ES-I3 (cell line): ENCODE measurements around the gene LHX4.
A peak's percentile ranks its signal among the peaks of the same experiment; 100 is the strongest.

ENCODE experiments used
- H3K36me3 ChIP-seq: 2 replicates; pipeline ENCODE4 v1.6.1; 2013; ENCODE audit warnings: mild to moderate bottlenecking, low read length, control low read depth, moderate library complexity; ENCODE audit not compliant: insufficient read depth
- H3K4me1 ChIP-seq: 2 replicates; pipeline ENCODE4 v1.6.1; 2013; ENCODE audit warnings: mild to moderate bottlenecking, control low read depth, low read length; ENCODE audit not compliant: insufficient read depth
- H3K9ac ChIP-seq: 2 replicates; pipeline ENCODE4 v1.6.1; 2013; ENCODE audit warnings: low read depth, mild to moderate bottlenecking, low read length, moderate library complexity
- H3K9me3 ChIP-seq: 2 replicates; pipeline ENCODE4 v1.6.1; 2013; ENCODE audit warnings: mild to moderate bottlenecking, low read length, moderate library complexity; ENCODE audit not compliant: control insufficient read depth, insufficient read depth

The LHX4 gene

DNA sequence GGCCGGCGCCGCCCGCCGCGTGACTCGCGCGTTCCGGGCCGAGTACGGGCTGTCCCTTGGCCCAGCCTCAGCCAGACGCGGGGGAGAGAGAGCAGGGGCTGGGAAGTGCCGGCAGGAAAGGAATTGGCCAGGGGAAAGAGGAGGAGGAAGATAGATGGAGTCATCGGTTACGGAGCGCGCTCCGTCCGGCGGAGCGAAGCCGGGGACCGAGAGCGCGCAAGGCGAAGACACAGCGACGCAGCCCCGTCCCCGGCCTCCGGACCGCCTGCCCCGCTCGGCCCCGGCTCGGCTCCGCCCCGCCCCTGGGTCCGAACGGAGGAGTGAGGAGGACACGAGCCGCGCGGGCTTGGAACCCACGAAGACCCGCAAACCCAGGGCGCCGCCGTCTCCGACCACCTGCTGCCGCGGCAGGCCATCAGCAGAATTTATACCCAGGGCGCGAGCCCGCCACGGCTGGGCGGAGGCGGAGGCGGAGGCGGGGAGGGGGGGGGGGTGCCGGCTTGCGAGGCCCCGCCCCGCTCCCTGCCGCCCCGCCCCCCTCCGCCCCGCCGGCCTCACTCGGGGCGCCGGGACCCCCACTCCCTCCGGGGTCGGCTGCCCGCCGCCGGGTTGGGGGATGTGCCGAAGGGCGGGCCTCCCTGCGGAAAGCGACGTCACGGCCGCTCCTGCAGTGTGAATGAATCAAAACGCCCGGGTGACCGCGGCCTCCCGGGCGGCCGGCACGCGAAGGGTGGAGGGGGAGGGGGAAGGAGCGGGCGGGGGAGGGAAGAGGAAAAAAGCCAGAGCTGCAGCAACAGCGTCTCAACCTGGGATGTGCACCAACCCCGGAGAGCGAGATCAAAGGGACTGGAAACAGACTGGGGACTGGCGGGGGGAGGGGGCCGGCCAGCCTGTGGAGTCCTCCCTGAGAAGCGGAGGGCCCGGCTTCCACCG, at the start of gene LHX4:
TSS of gene LHX4 (plus strand) at position 782 of the 933 bp plus-strand sequence. CDS start 266 bp downstream, outside the sequence.
- H3K4me1 ChIP-seq = peaks cover 13% of the 10 kb centered on the region
- H3K36me3 ChIP-seq = no peaks in the 10 kb centered on the region
- no peaks in the 10 kb centered on the region for H3K9me3 ChIP-seq
- H3K9ac ChIP-seq = peak within 1 kb of the TSS; percentile 70

DNA sequence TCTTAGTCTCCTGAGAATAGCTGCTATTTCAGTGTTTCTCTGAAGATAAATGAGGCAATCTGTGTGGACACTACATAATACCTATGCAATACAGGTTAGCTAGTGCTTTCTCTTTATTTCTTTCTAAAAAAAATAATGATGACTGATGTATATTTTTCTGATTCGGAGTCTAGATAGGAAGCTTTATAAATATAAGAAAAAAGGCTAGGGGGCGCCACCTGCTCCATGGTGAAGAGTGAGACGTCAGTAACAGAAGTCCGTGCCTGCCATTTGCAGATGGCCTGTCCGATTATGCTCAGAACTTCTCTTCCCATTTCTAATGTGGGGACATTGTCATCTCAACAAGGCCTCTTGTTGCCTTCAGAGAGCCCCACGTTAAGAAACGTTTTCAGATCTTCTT, 49.0 kb upstream of the LHX4 start:
- Histone ChIP-seq H3K9me3 (no peaks in the 10 kb centered on the region), H3K9ac (no peak overlapping the region), H3K4me1 (no peaks in the 10 kb centered on the region), H3K36me3 (peaks cover 4% of the 10 kb centered on the region; the same call in 1 of the 2 replicates)

DNA sequence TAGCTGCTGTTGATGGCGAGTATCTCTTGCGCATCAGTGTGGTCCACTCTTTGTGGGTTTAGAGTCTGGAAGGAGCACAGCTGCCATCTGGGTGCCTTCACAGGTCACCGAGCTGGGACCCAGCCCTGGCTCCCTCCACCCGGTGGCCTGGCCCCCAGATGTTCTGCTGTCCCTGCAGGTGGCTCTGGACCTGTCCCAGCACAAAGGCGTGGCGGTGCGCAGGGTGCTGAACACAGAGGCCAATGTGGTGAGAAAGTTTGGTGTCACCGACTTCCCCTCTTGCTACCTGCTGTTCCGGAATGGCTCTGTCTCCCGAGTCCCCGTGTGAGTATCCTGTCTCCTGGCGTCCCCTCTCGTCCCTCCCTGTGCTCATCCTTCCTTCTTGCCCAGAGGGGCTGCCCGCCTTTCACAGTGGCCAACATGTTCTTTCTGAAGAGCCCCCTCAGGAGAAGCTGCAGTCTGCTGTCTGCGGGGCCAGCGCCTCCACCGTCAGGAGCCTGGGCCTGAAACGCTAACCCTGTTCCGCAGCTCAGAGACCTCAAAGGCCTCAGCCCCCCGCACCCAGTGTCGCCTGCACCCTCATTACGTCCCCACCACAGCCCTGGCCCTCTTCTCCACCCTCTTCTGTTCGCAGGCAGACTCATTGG, 47.9 kb upstream of the LHX4 start:
- Histone ChIP-seq H3K4me1 (no peaks in the 10 kb centered on the region), H3K36me3 (peaks cover 4% of the 10 kb centered on the region; the same call in 1 of the 2 replicates), H3K9ac (no peak overlapping the region), H3K9me3 (no peaks in the 10 kb centered on the region)

DNA sequence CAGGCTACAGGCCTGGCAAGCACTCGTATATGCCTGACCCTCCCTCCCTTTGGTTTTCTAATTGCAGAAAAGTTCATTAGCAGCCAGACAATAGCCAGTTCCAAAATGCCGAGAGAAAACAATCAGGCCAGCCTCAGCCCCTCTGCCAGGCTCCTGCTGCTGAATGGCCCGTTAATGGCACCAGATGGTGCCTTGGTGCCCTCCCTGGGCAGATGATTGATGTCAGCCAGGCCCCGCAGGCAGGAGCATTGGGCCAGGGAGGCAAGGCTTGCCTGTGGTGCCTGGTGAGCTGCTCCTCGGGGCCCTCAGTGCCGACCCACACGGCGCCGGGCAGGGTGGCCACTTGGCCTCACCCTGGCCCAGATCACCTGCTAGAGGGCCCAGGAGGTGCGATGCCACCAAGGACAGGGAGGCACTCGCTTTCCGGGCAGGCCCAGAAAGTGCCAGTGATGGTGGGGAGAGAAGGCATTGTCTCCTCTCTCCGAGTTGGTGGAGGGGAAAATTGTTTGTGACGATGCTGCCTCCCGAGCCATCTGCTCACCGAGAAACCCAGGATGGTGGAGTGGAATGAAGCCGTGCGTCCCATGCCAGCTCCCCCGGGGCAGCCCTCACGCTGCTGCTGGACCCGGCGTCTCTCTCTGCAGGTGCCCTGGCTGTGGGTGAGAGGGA, 47.3 kb upstream of the LHX4 start:
- peaks cover 4% of the 10 kb centered on the region; the same call in 1 of the 2 replicates for H3K36me3 ChIP-seq
- H3K4me1 ChIP-seq = no peaks in the 10 kb centered on the region
- H3K9ac ChIP-seq = no peak overlapping the region
- no peaks in the 10 kb centered on the region for H3K9me3 ChIP-seq

DNA sequence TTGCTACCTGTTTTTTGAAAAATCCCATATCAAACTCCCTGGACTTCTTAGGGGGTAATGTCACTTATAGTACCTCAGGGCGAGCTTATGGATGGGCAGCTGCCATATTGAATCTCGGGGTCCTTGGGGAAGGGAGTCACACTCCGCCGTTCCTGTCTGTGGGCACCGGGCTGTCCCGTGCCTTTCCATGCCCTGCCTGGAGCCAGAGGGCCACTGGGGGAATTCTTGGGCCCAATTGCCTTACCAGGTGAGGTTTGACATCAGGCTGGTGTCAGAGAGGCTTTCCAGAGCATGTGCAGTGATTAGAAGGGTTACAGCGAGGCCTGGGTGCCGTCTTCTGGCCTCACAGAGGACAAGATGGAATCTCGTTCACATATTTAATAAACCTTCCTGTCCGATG, 46.6 kb upstream of the LHX4 start:
- peaks cover 4% of the 10 kb centered on the region; the same call in 1 of the 2 replicates for H3K36me3 ChIP-seq
- no peaks in the 10 kb centered on the region for H3K9me3 ChIP-seq
- H3K9ac ChIP-seq = no peak overlapping the region
- H3K4me1 ChIP-seq = no peaks in the 10 kb centered on the region

DNA sequence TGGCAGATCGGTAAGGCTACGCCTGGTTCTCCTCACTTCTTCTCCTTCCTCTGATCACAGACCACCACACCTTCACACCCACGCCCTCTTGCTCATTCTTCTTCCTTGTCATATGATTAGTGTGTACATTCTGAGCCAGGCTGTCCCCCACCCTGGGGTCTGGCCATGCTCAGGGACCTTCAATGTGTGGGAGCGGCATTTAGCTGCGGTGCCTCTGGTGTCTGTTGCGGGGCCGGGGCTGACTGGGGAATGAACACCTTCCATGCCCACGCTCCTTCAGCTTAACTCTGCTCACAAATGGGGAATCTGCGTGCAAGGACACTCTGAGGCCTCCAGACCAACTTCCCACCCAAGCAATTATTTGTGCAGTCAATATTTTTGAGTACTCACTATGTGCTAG, 46.0 kb upstream of the LHX4 start:
- Histone ChIP-seq H3K4me1 (no peaks in the 10 kb centered on the region), H3K36me3 (peaks cover 4% of the 10 kb centered on the region; the same call in 1 of the 2 replicates), H3K9me3 (no peaks in the 10 kb centered on the region), H3K9ac (no peak overlapping the region)

DNA sequence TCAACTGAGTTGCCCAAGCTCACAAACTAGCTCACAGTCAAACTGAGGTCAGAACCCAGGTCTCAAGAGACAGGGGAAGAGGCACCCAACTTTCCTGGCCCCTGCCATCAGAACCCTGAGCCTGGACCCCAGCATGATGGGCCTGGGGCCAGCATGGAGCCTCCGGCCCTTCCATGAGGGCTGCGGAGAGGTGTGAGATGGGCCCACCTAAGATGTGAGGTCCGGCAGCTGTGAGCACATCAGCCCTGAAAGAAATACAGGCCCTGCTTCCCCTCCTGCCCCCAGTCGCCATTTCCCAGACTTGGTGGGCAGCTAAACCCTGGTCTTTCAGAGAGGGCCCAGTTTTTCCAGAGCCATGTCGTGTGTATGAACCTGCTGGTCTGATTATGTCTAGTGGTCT, 44.8 kb upstream of the LHX4 start:
- H3K9me3 ChIP-seq = no peaks in the 10 kb centered on the region
- no peak overlapping the region for H3K9ac ChIP-seq
- H3K4me1 ChIP-seq = no peaks in the 10 kb centered on the region
- H3K36me3 ChIP-seq = peaks cover 4% of the 10 kb centered on the region; the same call in 1 of the 2 replicates

DNA sequence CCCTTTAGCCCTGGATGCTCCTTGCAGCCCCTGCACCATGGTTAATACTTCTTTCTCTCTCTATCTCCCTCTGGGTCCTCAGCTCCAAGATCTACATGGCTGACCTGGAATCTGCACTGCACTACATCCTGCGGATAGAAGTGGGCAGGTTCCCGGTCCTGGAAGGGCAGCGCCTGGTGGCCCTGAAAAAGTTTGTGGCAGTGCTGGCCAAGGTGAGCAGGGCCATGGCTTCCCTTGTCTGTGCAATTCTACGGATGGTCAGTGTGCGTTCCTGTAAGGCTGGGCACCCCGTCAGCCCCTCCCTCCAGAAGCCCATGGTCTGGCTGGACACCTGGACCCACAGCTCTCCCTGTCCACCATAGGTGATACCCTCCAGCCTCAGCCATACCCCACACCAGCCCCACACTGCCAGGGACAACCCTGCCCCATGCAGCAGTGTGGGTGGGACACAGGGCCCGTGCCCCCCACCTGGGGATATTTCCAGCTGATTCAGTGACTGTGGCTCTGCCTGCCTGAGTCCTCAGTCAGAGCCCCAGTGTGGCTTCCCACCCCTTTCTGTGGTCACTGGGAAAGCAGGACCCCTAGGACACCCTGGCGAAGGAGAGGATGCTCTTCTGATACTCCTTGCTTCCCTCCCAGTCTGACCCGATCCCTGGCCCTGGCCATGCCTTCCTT, 44.0 kb upstream of the LHX4 start:
- H3K9ac ChIP-seq = no peak overlapping the region
- H3K4me1 ChIP-seq = no peaks in the 10 kb centered on the region
- H3K9me3 ChIP-seq = no peaks in the 10 kb centered on the region
- H3K36me3 ChIP-seq = peaks cover 4% of the 10 kb centered on the region; the same call in 1 of the 2 replicates

DNA sequence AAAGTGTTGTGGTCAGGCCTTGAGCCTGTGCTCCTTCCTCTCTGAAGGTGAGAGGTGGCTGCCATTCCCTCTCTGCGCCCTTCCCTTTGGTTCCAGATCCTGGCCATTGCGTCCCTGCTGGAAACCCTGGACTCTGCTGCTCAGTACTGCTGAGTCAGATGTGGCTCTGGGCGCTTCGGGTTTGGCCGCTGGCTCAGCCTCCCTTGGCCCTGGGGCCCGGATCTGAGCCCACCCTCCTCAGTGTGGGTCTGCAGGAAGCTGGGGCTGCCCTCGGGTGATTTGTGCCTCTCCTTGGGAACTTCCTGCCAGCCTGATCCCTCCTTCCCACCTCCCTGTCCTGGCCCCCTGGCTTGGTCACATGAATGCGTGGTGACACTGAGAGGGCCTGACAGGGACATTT, 43.2 kb upstream of the LHX4 start:
- H3K36me3 ChIP-seq = peaks cover 2% of the 10 kb centered on the region; the same call in 1 of the 2 replicates
- no peaks in the 10 kb centered on the region for H3K4me1 ChIP-seq
- H3K9me3 ChIP-seq = no peaks in the 10 kb centered on the region
- no peak overlapping the region for H3K9ac ChIP-seq

DNA sequence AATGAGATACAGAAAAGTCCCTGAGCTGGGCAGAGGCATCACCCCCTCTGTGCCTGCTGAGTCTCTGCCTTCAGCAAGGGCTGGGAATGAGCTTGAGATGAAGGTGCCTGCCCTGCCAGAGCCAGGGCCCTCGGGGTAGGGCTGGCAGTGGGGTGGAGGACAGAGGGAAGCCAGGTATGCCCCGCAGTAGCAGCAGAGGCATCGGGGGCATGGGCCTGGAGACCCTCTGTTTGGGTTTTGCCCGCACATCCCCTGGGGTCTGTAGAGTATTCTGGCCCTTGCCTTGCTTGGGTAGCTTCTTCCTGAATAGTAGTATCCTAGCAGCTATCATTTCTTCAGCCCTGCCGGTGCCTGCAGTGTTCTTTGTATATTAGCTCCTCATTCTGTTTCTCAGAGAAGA, 42.4 kb upstream of the LHX4 start:
- H3K4me1 ChIP-seq = no peaks in the 10 kb centered on the region
- no peaks in the 10 kb centered on the region for H3K9me3 ChIP-seq
- H3K36me3 ChIP-seq = no peaks in the 10 kb centered on the region; the same call in 1 of the 2 replicates
- H3K9ac ChIP-seq = no peak overlapping the region

DNA sequence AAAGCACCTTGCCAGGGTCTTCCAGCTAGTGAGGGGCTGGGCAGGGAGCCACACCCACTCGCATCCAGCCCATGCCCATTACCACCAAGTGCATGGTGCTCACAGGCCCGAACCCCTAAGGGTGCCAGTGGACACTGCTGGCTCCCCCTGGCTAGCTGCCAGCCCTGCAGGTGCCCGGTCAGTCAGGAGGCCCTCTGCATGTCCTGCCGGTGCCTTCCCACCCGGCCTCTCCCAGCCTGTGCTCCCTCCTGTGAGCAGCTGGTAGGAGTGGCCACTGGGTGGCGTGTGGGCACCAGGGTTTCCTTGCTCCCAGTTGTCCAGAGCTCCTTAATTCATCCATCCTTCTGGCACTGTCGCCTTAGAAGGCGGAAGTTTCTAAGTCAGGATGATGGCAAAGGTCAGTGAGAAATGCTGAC, 42.0 kb upstream of the LHX4 start:
- H3K9me3 ChIP-seq = no peaks in the 10 kb centered on the region
- H3K36me3 ChIP-seq = no peaks in the 10 kb centered on the region; the same call in 1 of the 2 replicates
- H3K4me1 ChIP-seq = no peaks in the 10 kb centered on the region
- H3K9ac ChIP-seq = no peak overlapping the region

DNA sequence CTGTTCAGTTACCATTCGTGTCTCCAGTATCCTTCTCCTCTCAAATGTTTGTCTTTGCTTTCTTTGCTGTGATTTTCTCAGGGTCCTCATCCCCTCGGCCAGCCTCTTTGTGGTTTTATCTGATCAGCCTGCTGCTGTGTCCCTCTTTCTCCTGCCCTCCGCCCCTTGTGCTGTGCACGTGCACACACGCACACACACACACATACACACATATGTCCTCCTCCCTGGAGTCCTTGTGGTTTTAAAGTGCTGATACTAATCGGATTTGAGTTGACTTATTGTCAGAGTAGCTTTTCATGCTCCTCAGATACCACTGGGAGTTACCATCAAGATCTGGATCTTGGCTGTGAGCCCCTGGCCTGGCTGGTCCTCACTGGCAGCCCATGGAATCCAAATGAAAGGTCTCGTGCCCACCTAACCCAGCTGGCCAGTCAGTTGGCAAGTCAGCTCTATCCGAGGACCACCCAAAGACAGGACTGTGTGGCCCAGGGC, 41.3 kb upstream of the LHX4 start:
- H3K36me3 ChIP-seq = no peaks in the 10 kb centered on the region; the same call in 1 of the 2 replicates

DNA sequence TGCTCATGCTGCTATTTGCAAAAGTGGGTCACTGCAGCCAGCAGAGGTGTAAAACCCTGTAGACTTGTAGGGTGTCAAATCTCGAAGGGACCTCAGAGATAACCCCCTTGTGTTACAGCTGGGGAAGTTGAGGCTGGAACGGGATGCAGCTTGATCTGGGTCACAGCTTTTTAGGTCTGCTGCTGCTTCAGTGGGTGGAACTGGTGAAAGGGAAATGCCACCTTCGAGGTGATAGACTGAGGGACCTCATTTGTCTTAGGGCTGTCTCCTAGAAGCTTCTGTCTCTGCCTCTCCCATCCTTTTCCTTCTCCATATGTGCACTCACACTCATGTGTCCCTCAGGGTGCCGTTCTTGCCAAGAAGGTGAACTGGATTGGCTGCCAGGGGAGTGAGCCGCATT, 40.0 kb upstream of the LHX4 start:
- no peaks in the 10 kb centered on the region for H3K36me3 ChIP-seq
- H3K9ac ChIP-seq = no peak overlapping the region
- H3K9me3 ChIP-seq = no peaks in the 10 kb centered on the region
- H3K4me1 ChIP-seq = no peaks in the 10 kb centered on the region

More for the DNA sequence above, 41.3 kb upstream of the LHX4 start:
- no peaks in the 10 kb centered on the region for H3K9me3 ChIP-seq
- H3K4me1 ChIP-seq = no peaks in the 10 kb centered on the region
- H3K9ac ChIP-seq = no peak overlapping the region

DNA sequence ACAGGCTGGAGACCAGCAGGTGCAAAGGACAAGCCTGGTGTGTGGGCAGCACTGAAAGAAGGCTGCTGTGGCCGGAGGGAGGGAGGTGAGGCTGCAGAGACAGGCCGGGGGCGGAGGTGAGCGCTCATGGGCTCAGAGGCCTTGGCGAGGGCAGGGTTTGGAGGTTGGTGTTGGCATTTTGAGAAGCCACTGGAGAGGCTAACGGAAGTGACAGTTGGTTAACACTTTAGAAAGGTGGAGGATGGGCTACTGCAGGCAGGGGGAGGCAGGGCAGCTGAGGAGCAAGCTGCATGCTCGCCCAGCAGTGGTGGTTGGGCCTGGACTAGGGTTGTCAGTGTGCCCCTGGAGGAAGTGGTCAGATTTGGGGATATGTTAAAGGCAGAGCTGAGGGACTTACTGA, 37.9 kb upstream of the LHX4 start:
- no peaks in the 10 kb centered on the region for H3K4me1 ChIP-seq
- no peak overlapping the region for H3K9ac ChIP-seq
- no peaks in the 10 kb centered on the region for H3K36me3 ChIP-seq
- H3K9me3 ChIP-seq = no peaks in the 10 kb centered on the region
